IMR-90 (cell line): ENCODE data around the gene PCYT2. TPM values are rescaled to one million over a fixed set of nuclear protein-coding genes. Genes with fewer than 3 reads are reported as not detected.

Experiments
- ATAC-seq: fragments of 200-7000 bp; cut with Tn5 transposase; 2 replicates; pipeline ENCODE4 v1.9.1; 2020; ENCODE audit warnings: low read depth, mild to moderate bottlenecking, moderate library complexity
- BruUV-seq: library from RNA; stranded (reverse); fragments of 400-500 nt; replicated peaks from 2 replicates; lab custom pipeline; 2021; lab: Mats Ljungman, UMichigan
- CTCF ChIA-PET: fragments of 300-600 bp; formaldehyde crosslinking; extraction: SDS; loops from one replicate; lab custom pipeline; 2021; ENCODE audit warnings: antibody characterized with exemption; lab: Yijun Ruan, JAX
- POLR2A ChIA-PET: fragments of 300-600 bp; sonication (Branson Sonifier 250); formaldehyde crosslinking; loops from one replicate; lab custom pipeline; 2022; ENCODE audit warnings: antibody characterized with exemption; ENCODE audit not compliant: unreplicated experiment; lab: Charles Lee
- DNase-seq: peaks from one replicate; pipeline ENCODE4 v3.0.0; 2013
- H2AFZ ChIP-seq: replicated peaks from 2 replicates; pipeline ENCODE3; 2013; ENCODE audit warnings: low read length, mild to moderate bottlenecking; ENCODE audit not compliant: poor library complexity
- H2AK5ac ChIP-seq: 2 replicates; pipeline ENCODE4 v1.6.1; 2013; ENCODE audit warnings: low read depth, low read length, inconsistent platforms
- H2AK9ac ChIP-seq: replicated peaks from 2 replicates; pipeline ENCODE3; 2013; ENCODE audit warnings: mild to moderate bottlenecking, low read depth, low read length, moderate library complexity; ENCODE audit not compliant: poor library complexity
- H2BK120ac ChIP-seq: 2 replicates; pipeline ENCODE4 v1.6.1; 2013; ENCODE audit warnings: low read depth, low read length, inconsistent platforms
- H2BK15ac ChIP-seq: 3 replicates; pipeline ENCODE4 v1.6.1; 2013; ENCODE audit warnings: low read depth, low read length, inconsistent platforms
- H2BK20ac ChIP-seq: 2 replicates; pipeline ENCODE4 v1.6.1; 2013; ENCODE audit warnings: low read depth, mild to moderate bottlenecking, inconsistent platforms, low read length, moderate library complexity
- H2BK5ac ChIP-seq: 2 replicates; pipeline ENCODE4 v1.6.1; 2013; ENCODE audit warnings: mild to moderate bottlenecking, low read depth, low read length, inconsistent platforms; ENCODE audit not compliant: poor library complexity, severe bottlenecking
- H3K14ac ChIP-seq: replicated peaks from 2 replicates; pipeline ENCODE4 v1.6.1; 2013; ENCODE audit warnings: low read depth, low read length, inconsistent platforms
- H3K18ac ChIP-seq: 2 replicates; pipeline ENCODE4 v1.6.1; 2013; ENCODE audit warnings: low read depth, low read length, control low read depth
- H3K23ac ChIP-seq: 2 replicates; pipeline ENCODE4 v1.6.1; 2013; ENCODE audit warnings: low read depth, low read length, inconsistent platforms
- H3K27ac ChIP-seq: 2 replicates; pipeline ENCODE4 v1.5.1; 2013; ENCODE audit warnings: mild to moderate bottlenecking, control low read depth, low read length; ENCODE audit not compliant: insufficient read depth
- H3K27me3 ChIP-seq: 2 replicates; pipeline ENCODE4 v1.6.1; 2013; ENCODE audit warnings: low read length; ENCODE audit not compliant: control insufficient read depth, insufficient read depth
- H3K36me3 ChIP-seq: 2 replicates; pipeline ENCODE4 v1.6.1; 2013; ENCODE audit warnings: low read length, mixed read lengths; ENCODE audit not compliant: control insufficient read depth, insufficient read depth
- H3K4ac ChIP-seq: 2 replicates; pipeline ENCODE4 v1.6.1; 2013; ENCODE audit warnings: low read depth, low read length, inconsistent platforms
- H3K4me1 ChIP-seq: 2 replicates; pipeline ENCODE4 v1.6.1; 2013; ENCODE audit warnings: low read length, mixed read lengths; ENCODE audit not compliant: control insufficient read depth, insufficient read depth
- H3K4me2 ChIP-seq: 2 replicates; pipeline ENCODE4 v1.6.1; 2013; ENCODE audit warnings: low read depth, mild to moderate bottlenecking, control low read depth, low read length, moderate library complexity
- H3K4me3 ChIP-seq: 2 replicates; pipeline ENCODE4 v1.5.1; 2013; ENCODE audit warnings: low read depth, mild to moderate bottlenecking, control low read depth, low read length, moderate library complexity; ENCODE audit not compliant: insufficient read depth
- H3K56ac ChIP-seq: 2 replicates; pipeline ENCODE4 v1.6.1; 2013; ENCODE audit warnings: low read length, inconsistent platforms; ENCODE audit not compliant: insufficient read depth; ENCODE audit errors: extremely low read depth
- H3K79me1 ChIP-seq, 2 experiments: 2 replicates each; pipeline ENCODE4 v1.6.1; 2013; ENCODE audit warnings: low read length in 2 of 2, inconsistent platforms in 1 of 2, low read depth in 1 of 2
- H3K9ac ChIP-seq: 2 replicates; pipeline ENCODE4 v1.6.1; 2013; ENCODE audit warnings: low read depth, low read length, control low read depth
- H3K9me1 ChIP-seq: 2 replicates; pipeline ENCODE4 v1.6.1; 2013; ENCODE audit warnings: low read length, inconsistent platforms; ENCODE audit not compliant: insufficient read depth
- H3K9me3 ChIP-seq: 2 replicates; pipeline ENCODE4 v1.6.1; 2013; ENCODE audit warnings: low read length; ENCODE audit not compliant: control insufficient read depth, insufficient read depth
- H4K20me1 ChIP-seq: 2 replicates; pipeline ENCODE4 v1.6.1; 2013; ENCODE audit warnings: low read length, inconsistent platforms; ENCODE audit not compliant: insufficient read depth
- H4K5ac ChIP-seq: 2 replicates; pipeline ENCODE4 v1.6.1; 2013; ENCODE audit warnings: mild to moderate bottlenecking, low read depth, low read length, control low read depth
- H4K8ac ChIP-seq, 2 experiments: 2 replicates each; pipeline ENCODE4 v1.6.1; 2013; ENCODE audit warnings: low read depth in 2 of 2, low read length in 2 of 2, control low read depth in 1 of 2, inconsistent platforms in 1 of 2
- H4K91ac ChIP-seq: 2 replicates; pipeline ENCODE4 v1.6.1; 2013; ENCODE audit warnings: low read depth, low read length, inconsistent platforms; ENCODE audit not compliant: insufficient read depth
- BHLHE40 ChIP-seq: fragments of 150-350 bp; IDR thresholded peaks from 2 replicates; pipeline ENCODE4 v1.6.1; 2016; ENCODE audit warnings: mild to moderate bottlenecking, low read depth, low read length
- CEBPB ChIP-seq: IDR thresholded peaks from 2 replicates; pipeline ENCODE4 v1.6.1; 2012; ENCODE audit warnings: low read depth, low read length, improper control_type of control experiment
- CHD1 ChIP-seq: IDR thresholded peaks from 2 replicates; pipeline ENCODE4 v1.6.1; 2012; ENCODE audit warnings: low read depth, low read length, improper control_type of control experiment
- CTCF ChIP-seq: conservative IDR thresholded peaks from 2 replicates; pipeline ENCODE4 v1.5.1; 2012; ENCODE audit warnings: mild to moderate bottlenecking, low read depth, low read length, improper control_type of control experiment
- ELK1 ChIP-seq: fragments of 150-350 bp; IDR thresholded peaks from 2 replicates; pipeline ENCODE4 v1.6.1; 2016; ENCODE audit warnings: low read depth, mild to moderate bottlenecking, low read length, moderate library complexity, borderline replicate concordance
- FOS ChIP-seq: fragments of 150-350 bp; IDR thresholded peaks from 2 replicates; pipeline ENCODE4 v1.6.1; 2016; ENCODE audit warnings: low read depth, low read length
- MAFK ChIP-seq: IDR thresholded peaks from 2 replicates; pipeline ENCODE4 v1.6.1; 2012; ENCODE audit warnings: low read depth, low read length, improper control_type of control experiment
- MAZ ChIP-seq: IDR thresholded peaks from 2 replicates; pipeline ENCODE4 v1.6.1; 2012; ENCODE audit warnings: low read depth, mild to moderate bottlenecking, low read length, improper control_type of control experiment, moderate library complexity, borderline replicate concordance
- MXI1 ChIP-seq: IDR thresholded peaks from 2 replicates; pipeline ENCODE4 v1.6.1; 2012; ENCODE audit warnings: low read depth, mild to moderate bottlenecking, low read length, moderate library complexity, borderline replicate concordance
- NFE2L2 ChIP-seq: fragments of 150-350 bp; IDR thresholded peaks from 2 replicates; pipeline ENCODE4 v1.6.1; 2016; ENCODE audit warnings: low read depth, mild to moderate bottlenecking, low read length
- POLR2A ChIP-seq: IDR thresholded peaks from 2 replicates; pipeline ENCODE4 v1.6.1; 2012; ENCODE audit warnings: mild to moderate bottlenecking, low read depth, low read length
- RAD21 ChIP-seq: IDR thresholded peaks from 2 replicates; pipeline ENCODE4 v1.6.1; 2012; ENCODE audit warnings: low read length, improper control_type of control experiment
- RCOR1 ChIP-seq: IDR thresholded peaks from 2 replicates; pipeline ENCODE4 v1.6.1; 2012; ENCODE audit warnings: mild to moderate bottlenecking, low read length, improper control_type of control experiment; ENCODE audit not compliant: insufficient replicate concordance
- RFX5 ChIP-seq: IDR thresholded peaks from 2 replicates; pipeline ENCODE4 v1.8.0; 2012; ENCODE audit warnings: low read depth, mild to moderate bottlenecking, low read length, moderate library complexity
- SMC3 ChIP-seq: fragments of 150-350 bp; IDR thresholded peaks from 2 replicates; pipeline ENCODE4 v1.6.1; 2016; ENCODE audit warnings: low read depth, mild to moderate bottlenecking, antibody characterized with exemption, low read length, moderate library complexity
- USF2 ChIP-seq: fragments of 150-350 bp; IDR thresholded peaks from 2 replicates; pipeline ENCODE4 v1.6.1; 2017; ENCODE audit warnings: mild to moderate bottlenecking, antibody characterized with exemption, low read length, low read depth
- WGBS, 2 experiments: methylation state at CpG; one replicate each; pipeline versions ENCODE4 v1.1.5 to v1.1.7; 2013; ENCODE audit warnings: missing lambda C conversion rate in 2 of 2; ENCODE audit not compliant: insufficient read length in 1 of 2; ENCODE audit errors: extremely low coverage in 2 of 2; 5-methylcytosine and 5-hydroxymethylcytosine counted together
- dilution Hi-C: fragments of 300-500 bp; cut with HindIII; formaldehyde crosslinking; loops from one replicate; pipeline ENCODE4 v1.14.3; 2018; ENCODE audit warnings: low sequenced_read_pairs; ENCODE audit not compliant: unreplicated experiment
- in situ Hi-C: fragments of 300-500 bp; cut with MboI; formaldehyde crosslinking; loops from 3 replicates; pipeline ENCODE4 v1.14.3; 2019; ENCODE audit warnings: low sequenced_read_pairs, inconsistent platforms, mixed read lengths
- intact Hi-C: fragments of 100-400 bp; cut with micrococcal nuclease; formaldehyde crosslinking; loops from 2 replicates; pipeline ENCODE4 v1.10.0; 2022
- polyA plus RNA-seq, 3 experiments: library from polyadenylated mRNA; depleted of rRNA; stranded (reverse); fragments of >200 nt; gene quantifications; 2 replicates each; pipeline ENCODE4 v1.2.3, GENCODE V29; 2012; ENCODE audit warnings: low replicate concordance in 1 of 3
- total RNA-seq: library from RNA; depleted of rRNA; stranded (reverse); fragments of >200 nt; gene quantifications from 2 replicates; pipeline ENCODE4 v1.2.3, GENCODE V29; 2012

Gene PCYT2
- total and polyA plus RNA-seq, 2 of the 4 experiments (the other 2 are of a cell fraction), result 37.3 to 38.5 TPM

- intact Hi-C loops (no loop called here), dilution Hi-C loops (no loop called here), in situ Hi-C loops (no loop called here)
- H3K9ac ChIP-seq, result no peak overlapping the region
- H4K8ac ChIP-seq, result no peak overlapping the region
- H3K9me3 ChIP-seq, result no peaks in the 10 kb centered on the region
- H3K4me2 ChIP-seq, result no peak overlapping the region
- H4K20me1 ChIP-seq, result peaks cover 16% of the 10 kb centered on the region
- TF ChIP-seq BHLHE40 (no peak), POLR2A (no peak), FOS (no peak), USF2 (no peak), CTCF (no peak), MXI1 (no peak), NFE2L2 (no peak), RCOR1 (no peak), ELK1 (no peak), SMC3 (no peak), MAZ (no peak), CHD1 (no peak), RFX5 (no peak), RAD21 (no peak), MAFK (no peak), CEBPB (no peak)
- POLR2A ChIA-PET, result no interaction called here
- H3K18ac ChIP-seq, result no peak overlapping the region
- CTCF ChIA-PET, result no interaction called here
- H2BK5ac ChIP-seq, result no peak overlapping the region
- 98% methylated on average over 16 of the region's 24 CpGs; no CpG with 5 or more reads in 1 of the 2 experiments for WGBS, 2 experiments
- H3K4ac ChIP-seq, result no peak overlapping the region
- no peak overlapping the region for H3K27ac ChIP-seq
- DNase-seq (no peak), ATAC-seq (no peak)
- no peak overlapping the region for H4K5ac ChIP-seq
- H2AK5ac ChIP-seq, result no peak overlapping the region
- H3K27me3 ChIP-seq, result no peaks in the 10 kb centered on the region
- H3K9me1 ChIP-seq, result 0 out of 2 replicates have a peak, but pooled peaks cover 9% of the 10 kb centered on the region
- H3K79me1 ChIP-seq, result peaks cover 0 to 22% of the 10 kb centered on the region in 2 experiments; a peak in 3 of 4 replicates
- H2AK9ac ChIP-seq, result no peak overlapping the region
- no peak overlapping the region for H3K56ac ChIP-seq
- H2BK20ac ChIP-seq, result no peak overlapping the region
- H2BK15ac ChIP-seq, result no peak overlapping the region
- no peak overlapping the region for H3K4me3 ChIP-seq
- H3K4me1 ChIP-seq, result peaks cover 4% of the 10 kb centered on the region
- no peak overlapping the region for H3K14ac ChIP-seq
- H2AFZ ChIP-seq, result no peak overlapping the region
- H4K91ac ChIP-seq, result no peak overlapping the region
- BruUV-seq, result no TSS peak
- no peak overlapping the region for H2BK120ac ChIP-seq
- no peak overlapping the region for H3K23ac ChIP-seq
- peaks cover 27% of the 10 kb centered on the region; the same call in 1 of the 2 replicates for H3K36me3 ChIP-seq
Observed at GRCh38 chr17:81903896-81904599, 7.2 kb downstream of the PCYT2 start.
